Hepatocyte (in vitro differentiated cells): ENCODE measurements around the gene LRP3.

Experiments used
- EZH2 ChIP-seq: fragments of 200-600 bp; sonication (generic); IDR thresholded peaks from 2 replicates; pipeline ENCODE4 v1.6.1; 2016; ENCODE audit warnings: antibody characterized with exemption, mild to moderate bottlenecking, borderline replicate concordance
- EZH2phosphoT487 ChIP-seq: fragments of 200-600 bp; sonication (generic); IDR thresholded peaks from one replicate; pipeline ENCODE4 v1.6.1; 2018; ENCODE audit warnings: antibody characterized with exemption, mild to moderate bottlenecking, low read depth, moderate library complexity; ENCODE audit not compliant: unreplicated experiment, severe bottlenecking
- TF ChIP-seq, protein P1 (sequence below): fragments of 200-600 bp; sonication (generic); IDR thresholded peaks from 2 replicates; pipeline ENCODE4 v1.5.1; 2016; ENCODE audit warnings: antibody characterized with exemption, mild to moderate bottlenecking; ENCODE audit not compliant: poor library complexity

DNA sequence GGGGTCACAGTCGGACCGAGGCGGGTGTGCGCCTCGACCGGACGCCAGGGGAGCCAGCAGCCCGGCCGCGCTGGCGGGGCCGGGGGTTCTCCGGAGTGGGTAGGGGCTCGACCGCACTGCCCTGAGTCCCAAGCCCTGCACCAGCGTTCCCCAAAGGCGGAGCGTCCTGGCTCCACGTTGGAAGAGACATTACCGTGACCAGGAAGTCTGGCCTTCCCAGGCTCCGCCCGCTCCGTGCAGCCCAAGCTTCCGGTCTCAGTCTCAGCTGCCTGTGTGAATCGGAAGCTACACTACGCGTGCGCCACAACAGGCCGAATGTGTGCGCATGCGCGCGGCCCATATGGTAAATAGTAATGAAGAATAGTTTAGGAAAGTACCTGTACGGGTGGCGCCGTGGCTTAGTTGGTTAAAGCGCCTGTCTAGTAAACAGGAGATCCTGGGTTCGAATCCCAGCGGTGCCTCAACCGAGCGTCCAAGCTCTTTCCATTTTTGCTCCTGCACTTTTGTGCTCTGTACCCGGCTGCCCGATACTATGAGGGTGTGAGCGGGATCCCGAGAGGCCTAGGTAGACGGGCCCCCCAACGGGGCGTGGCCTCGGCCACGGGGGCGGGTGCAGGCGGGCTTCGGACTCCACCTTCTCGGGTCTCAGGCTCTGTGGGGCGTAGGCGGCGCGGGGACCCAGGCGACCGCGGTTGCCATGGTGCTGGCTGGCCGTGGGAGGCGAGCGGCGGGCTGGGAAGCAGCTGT is 17.3 kb upstream of the LRP3 start:
- TF ChIP-seq EZH2: no peak
- TF ChIP-seq, protein P1, sequence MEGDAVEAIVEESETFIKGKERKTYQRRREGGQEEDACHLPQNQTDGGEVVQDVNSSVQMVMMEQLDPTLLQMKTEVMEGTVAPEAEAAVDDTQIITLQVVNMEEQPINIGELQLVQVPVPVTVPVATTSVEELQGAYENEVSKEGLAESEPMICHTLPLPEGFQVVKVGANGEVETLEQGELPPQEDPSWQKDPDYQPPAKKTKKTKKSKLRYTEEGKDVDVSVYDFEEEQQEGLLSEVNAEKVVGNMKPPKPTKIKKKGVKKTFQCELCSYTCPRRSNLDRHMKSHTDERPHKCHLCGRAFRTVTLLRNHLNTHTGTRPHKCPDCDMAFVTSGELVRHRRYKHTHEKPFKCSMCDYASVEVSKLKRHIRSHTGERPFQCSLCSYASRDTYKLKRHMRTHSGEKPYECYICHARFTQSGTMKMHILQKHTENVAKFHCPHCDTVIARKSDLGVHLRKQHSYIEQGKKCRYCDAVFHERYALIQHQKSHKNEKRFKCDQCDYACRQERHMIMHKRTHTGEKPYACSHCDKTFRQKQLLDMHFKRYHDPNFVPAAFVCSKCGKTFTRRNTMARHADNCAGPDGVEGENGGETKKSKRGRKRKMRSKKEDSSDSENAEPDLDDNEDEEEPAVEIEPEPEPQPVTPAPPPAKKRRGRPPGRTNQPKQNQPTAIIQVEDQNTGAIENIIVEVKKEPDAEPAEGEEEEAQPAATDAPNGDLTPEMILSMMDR: no peak
- no peak for TF ChIP-seq EZH2phosphoT487
